Adipose tissue (tissue), 3 donors: ENCODE data around the gene AFF1. TPM values are rescaled to one million over a fixed set of nuclear protein-coding genes. Genes with fewer than 3 reads are reported as not detected.

Experiments used
- H3K27ac ChIP-seq: one replicate; pipeline ENCODE4 v1.5.1; 2013; ENCODE audit warnings: low read depth, low read length
- WGBS, 3 donors: extraction: QIAGEN DNeasy Blood & Tissue Kit; methylation state at CpG; one replicate each; pipeline ENCODE4 v1.1.7; 2013; 5-methylcytosine and 5-hydroxymethylcytosine counted together
- polyA plus RNA-seq, 3 donors: library from polyadenylated mRNA; stranded (reverse); fragments of 200-250 nt; gene quantifications; one replicate each; pipeline ENCODE4 v1.2.3, GENCODE V29; 2013
- donor health status: healthy with polysubstance abuse.
- donor health status: Bipolar disorder and iron deficiency.
- donor health status: healthy.

The AFF1 gene
- polyA plus RNA-seq, 3 donors: 10.0 to 19.8 (median 17.8) TPM

GRCh38 chr4:87180767-87181166 is 246.0 kb downstream of the AFF1 start:
- WGBS, 3 donors: 87 to 93% (median 90%) methylated on average over 2 of the region's 2 CpGs
- no peak overlapping the region for H3K27ac ChIP-seq

DNA sequence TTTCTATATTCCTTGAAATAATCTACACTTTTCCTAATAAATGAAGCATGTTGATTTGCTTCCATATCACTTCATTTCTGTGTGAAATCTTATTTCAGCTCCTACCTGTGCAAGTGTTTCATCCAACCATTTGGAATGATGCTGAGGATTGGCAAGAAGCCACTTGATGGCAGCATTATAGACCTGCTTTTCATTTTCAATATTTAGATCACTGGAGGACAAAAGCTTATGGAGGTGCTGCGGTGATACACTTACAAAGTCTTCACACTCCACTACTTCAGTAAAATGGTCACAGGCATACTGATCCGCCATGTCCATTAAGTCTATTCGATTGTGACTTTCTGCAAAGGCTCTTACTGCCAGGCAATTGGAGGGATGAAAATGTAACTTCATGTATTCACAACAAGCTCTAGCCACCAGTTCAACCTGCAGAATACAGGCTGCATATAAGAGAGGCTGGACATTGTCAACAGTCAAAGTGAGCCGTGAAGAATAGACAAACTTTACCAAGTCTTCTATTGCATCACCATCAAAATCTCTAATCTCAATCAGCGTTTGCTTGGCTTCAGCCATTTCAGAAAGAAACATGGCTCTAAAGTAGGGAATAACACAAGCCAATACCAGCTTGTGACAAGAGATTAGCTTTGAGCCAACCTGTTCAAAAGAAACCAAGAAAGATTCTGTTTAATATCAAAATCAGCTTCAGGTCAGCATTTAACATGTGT is 250.5 kb downstream of the AFF1 start:
- no peak overlapping the region for H3K27ac ChIP-seq
- 90 to 95% (median 92%) methylated on average over 5 of the region's 5 CpGs for WGBS, 3 donors

DNA sequence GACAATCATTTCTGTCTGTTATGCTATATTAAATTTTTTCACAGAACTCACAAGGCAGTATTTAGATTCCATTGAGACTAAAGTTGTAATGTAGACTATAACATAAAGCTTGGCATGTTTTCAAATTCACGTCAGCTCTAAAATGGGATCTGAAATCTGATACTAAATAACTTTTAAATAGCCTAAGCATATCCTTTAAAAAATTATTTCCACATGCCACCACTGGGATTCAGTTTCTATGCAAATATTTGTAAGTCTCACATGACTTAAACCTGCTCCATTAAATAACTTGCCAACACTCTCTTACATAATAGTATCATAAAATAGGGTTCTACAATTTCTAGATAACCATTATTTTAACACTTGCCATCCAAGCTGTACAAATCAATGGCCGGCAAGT is 253.2 kb downstream of the AFF1 start:
- no peak overlapping the region for H3K27ac ChIP-seq
- WGBS, 3 donors: 55 to 73% (median 62%) methylated on average over 2 of the region's 2 CpGs

DNA sequence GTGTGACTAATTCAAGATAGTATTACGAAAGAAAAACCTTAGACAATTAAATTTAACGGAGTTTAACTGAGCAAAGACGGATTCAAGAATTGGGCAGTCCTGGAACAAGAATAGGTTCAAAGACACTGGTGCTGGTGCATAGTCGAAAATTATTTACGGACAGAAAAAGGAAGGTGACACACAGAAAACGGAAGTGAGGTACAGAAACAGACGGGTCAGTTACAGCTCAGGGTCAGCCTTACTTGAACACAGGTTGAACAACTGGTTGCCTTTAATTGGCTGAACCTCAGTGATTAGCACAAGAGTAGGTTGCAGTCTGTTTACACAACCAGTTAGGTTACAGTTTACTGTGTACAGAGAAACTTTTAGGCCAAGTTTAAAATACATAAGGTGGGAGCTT is 254.1 kb downstream of the AFF1 start:
- 93 to 95% (median 94%) methylated on average over 7 of the region's 7 CpGs for WGBS, 3 donors
- no peak overlapping the region for H3K27ac ChIP-seq

Other genes with a start within 250 kb of the AFF1 start
- gene SLC10A6, start 85.6 kb upstream of the AFF1 start, polyA plus RNA-seq: 1 to 10 TPM in 1 of 3 donors, under 1 TPM in 1, not detected in 1; 0.40 to 4.0 TPM
- 1 to 10 TPM in 1 of 3 donors, under 1 TPM in 2; 0.46 to 3.4 (median 0.74) TPM for gene C4orf36, start 42.6 kb upstream of the AFF1 start, polyA plus RNA-seq